HG03432 (cell line): Measurements from ENCODE around the gene PSMD2.
"Not testable (repeated sequence)": the region's sequence is repeated elsewhere in the genome, so short reads cannot be mapped to it uniquely, and the experiment has no call there.

ENCODE experiments used
- ATAC-seq: cut with Tn5 transposase; IDR thresholded peaks from one replicate; pipeline ENCODE4 v1.9.1; 2021; ENCODE audit warnings: mild to moderate bottlenecking, moderate library complexity; ENCODE audit not compliant: unreplicated experiment

PSMD2 gene

DNA sequence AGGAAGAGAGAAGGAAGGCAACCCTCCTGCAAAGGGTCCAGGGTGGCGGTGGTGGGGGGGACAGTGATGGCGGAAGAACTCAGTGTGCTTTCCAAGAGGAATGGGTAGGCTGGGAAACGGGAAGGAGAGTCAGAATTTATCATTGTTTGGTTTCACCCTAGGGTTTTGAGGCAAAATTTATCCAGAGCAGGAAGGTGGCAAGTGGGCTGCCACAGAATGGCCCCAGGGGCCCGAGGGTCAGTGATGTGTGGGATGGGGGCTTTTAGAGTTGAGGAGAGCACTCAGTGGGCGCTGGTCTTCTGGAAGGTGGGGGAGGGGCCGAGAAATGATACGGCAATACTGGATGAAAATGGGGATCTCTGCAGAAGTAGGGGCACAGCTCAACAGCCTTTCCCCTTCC is 38.9 kb downstream of the PSMD2 start:
- ATAC-seq: no peak

- ATAC-seq: no peak
Measured at GRCh38 chr3:184338511-184338945, 39.5 kb downstream of the PSMD2 start.

DNA sequence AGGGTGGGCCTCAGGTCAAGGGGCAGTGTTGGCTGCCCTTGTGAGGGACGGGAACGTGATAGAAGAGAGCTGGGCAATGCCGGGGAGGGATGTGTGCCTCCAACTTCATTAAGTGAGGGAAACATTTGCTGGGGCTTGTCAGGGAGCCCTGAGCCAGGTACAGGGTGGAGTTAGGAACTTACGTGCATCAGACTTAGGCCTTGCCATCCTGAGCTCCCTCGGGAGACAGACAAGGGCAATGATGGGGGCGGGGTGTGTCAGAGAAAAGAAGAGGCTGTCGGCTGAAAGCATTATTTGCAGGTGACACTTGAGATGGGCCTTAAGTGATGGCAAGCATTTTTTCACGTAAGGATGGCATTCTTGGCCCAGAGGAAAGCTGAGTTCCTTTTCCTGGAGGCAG is 40.0 kb downstream of the PSMD2 start:
- ATAC-seq: no peak

- ATAC-seq: not testable (repeated sequence)
Measured at GRCh38 chr3:184339451-184340135, 40.6 kb downstream of the PSMD2 start.

DNA sequence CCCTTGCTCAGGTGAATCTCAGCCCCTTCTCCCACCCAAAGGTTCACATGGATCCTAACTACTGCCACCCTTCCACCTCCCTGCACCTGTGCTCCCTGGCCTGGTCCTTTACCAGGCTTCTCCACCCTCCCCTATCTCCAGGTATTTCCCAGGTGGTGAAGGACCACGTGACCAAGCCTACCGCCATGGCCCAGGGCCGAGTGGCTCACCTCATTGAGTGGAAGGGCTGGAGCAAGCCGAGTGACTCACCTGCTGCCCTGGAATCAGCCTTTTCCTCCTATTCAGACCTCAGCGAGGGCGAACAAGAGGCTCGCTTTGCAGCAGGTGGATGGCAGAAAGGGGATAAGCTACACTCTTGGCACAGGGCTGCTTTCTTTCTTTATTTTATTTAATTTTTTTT is 42.9 kb downstream of the PSMD2 start:
- no peak for ATAC-seq

- no peak for ATAC-seq
Measured at GRCh38 chr3:184343200-184343876, 44.3 kb downstream of the PSMD2 start.

DNA sequence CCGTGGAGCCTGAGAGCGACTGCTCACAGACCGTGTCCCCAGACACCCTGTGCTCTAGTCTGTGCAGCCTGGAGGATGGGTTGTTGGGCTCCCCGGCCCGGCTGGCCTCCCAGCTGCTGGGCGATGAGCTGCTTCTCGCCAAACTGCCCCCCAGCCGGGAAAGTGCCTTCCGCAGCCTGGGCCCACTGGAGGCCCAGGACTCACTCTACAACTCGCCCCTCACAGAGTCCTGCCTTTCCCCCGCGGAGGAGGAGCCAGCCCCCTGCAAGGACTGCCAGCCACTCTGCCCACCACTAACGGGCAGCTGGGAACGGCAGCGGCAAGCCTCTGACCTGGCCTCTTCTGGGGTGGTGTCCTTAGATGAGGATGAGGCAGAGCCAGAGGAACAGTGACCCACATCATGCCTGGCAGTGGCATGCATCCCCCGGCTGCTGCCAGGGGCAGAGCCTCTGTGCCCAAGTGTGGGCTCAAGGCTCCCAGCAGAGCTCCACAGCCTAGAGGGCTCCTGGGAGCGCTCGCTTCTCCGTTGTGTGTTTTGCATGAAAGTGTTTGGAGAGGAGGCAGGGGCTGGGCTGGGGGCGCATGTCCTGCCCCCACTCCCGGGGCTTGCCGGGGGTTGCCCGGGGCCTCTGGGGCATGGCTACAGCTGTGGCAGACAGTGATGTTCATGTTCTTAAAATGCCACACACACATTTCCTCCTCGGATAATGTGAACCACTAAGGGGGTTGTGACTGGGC is 45.7 kb downstream of the PSMD2 start:
- no peak for ATAC-seq

- no peak for ATAC-seq
Measured at GRCh38 chr3:184345317-184346144, 46.5 kb downstream of the PSMD2 start.

- ATAC-seq: no peak
Measured at GRCh38 chr3:184346480-184347190, 47.6 kb downstream of the PSMD2 start.

DNA sequence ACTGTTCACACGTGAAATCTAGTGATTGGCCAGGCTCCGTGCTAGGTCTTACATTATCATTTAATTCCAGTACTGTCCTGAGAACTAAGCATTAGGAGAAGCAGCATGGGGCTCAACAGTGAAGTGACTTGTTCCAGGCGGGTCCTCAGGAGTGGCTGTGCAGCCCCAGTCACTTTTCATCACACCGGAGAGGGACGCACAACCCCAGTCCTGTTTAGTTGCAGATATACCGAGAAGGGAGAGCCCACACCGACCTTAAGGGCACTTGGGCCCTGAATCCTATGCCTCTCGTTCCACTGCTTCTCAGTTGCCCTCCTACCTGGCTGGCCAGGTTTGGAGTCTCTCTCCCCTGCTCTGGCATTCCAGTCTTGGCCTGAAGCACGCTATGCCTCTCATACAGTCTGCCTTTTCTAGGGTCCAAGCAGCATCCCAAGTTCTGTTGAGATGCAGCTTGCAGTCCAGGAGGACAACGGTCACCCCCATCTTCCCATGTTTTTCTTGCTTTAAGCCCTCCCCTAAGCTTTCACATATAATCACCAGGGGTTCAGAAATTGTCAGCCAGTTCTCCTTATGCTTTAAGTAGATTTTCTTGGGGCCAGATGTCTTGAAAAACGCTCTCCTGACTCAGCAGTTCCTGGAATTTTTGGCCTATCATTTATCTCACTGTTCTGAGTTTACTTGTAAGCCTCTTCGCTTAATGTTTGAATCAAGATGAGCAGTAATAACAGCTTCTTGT is 48.4 kb downstream of the PSMD2 start:
- ATAC-seq: no peak

DNA sequence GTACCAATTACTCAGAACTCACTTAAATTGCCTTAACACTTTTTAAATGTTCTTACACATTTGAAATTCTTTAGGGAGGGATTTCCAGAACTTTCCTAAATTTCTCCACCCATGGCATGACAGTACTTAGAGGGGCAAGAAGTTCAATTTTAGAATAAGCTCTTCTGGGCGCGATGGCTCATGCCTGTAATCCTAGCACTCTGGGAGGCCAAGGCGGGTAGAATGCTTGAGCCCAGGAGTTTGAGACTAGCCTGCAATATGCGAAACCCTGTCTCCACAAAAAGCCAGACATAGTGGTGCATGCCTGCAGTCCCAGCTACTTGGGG is 49.0 kb downstream of the PSMD2 start:
- no peak for ATAC-seq

- no peak for ATAC-seq
Measured at GRCh38 chr3:184349563-184350470, 50.8 kb downstream of the PSMD2 start.

- no peak for ATAC-seq
Measured at GRCh38 chr3:184350618-184351017, 51.6 kb downstream of the PSMD2 start.

DNA sequence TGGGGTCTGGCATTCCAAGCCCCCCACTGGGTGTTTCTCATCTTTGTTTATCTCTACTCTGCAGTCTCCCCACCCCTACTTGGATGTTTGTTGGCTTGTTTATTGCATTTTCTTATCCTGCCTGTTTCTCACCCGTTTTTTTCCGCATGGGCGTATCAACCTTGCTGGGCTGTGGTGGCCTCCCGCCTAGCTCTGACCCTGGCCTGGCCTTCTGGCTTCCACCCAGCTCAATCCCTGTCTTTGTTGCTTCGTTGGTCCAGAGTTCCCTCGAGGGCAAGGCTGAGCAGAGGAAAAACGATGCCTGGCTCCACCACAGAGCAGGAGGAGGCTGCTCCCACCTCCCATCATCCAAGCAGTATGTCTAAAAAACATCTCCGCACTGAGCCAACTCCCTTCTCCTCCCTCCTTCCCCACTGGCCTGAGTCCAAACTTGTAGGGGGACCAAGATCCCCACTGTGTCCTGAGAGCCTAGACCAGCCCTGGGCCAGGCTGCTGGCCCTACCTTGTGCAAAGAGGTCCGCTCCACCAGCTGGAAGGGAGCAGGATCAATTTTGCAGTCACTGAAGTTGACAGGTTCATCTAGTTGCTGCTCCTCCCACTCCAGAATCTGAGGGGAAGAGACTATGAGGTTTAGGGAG is 52.6 kb downstream of the PSMD2 start:
- ATAC-seq: no peak

GRCh38 chr3:184352149-184352785 is 53.2 kb downstream of the PSMD2 start:
- no peak for ATAC-seq

DNA sequence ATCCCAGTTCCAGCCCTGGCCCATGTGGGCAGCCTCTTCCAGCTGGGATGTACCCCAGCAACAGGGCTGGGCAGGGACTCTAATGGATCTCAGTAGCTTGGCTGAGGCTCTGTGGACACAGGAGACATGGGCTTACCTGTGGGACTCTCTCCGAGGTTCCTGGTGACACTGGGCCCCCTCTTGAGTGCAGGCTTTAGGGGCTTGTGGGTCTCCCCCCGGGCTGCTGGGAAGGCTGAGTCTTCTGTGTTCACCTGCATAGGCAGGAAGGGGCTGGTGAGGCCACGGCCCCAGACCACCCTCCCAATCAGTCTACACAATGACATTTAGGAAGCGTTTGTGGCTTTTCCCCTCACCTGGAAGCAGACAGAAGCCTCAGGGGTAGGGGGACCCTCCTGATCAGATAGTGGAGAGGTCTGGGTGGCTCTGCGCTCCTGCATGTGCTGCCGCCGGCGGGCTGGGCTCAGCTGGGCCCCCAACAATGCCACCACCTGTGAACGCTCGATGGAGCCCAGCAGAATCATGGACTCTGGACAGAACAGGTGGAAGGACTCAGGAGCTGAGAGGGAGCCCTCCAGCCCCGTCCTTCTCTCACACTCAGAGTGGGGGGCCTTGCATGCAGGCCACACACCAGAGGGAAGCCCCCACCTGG is 54.0 kb downstream of the PSMD2 start:
- no peak for ATAC-seq

DNA sequence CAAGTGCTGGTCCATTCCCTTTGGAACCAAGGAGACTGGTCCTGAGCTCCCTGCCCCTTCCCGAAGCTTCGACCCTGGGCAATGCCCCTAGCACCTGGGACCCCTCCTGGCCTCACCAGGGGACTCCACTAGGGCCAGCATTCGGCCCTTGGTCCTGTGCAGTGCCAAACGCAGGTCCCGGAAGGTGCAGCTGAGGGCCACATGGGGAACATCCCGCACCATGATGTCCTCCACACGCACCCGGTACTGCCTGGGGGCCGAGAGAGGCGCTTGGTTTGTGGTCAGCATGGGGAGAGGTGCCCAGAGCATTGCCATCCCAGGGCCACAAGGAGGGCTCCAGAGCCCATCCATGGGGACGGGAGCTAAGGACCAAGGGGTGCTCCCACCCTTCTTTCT is 54.5 kb downstream of the PSMD2 start:
- no peak for ATAC-seq
